ENCODE results near the gene CHADL. TPM values are rescaled to one million over a fixed set of nuclear protein-coding genes. Genes with fewer than 3 reads are reported as not detected.

The CHADL gene
- polyA plus RNA-seq, 1 of the 3 experiments (the other 2 are of a cell fraction) = 0.03 TPM

DNA sequence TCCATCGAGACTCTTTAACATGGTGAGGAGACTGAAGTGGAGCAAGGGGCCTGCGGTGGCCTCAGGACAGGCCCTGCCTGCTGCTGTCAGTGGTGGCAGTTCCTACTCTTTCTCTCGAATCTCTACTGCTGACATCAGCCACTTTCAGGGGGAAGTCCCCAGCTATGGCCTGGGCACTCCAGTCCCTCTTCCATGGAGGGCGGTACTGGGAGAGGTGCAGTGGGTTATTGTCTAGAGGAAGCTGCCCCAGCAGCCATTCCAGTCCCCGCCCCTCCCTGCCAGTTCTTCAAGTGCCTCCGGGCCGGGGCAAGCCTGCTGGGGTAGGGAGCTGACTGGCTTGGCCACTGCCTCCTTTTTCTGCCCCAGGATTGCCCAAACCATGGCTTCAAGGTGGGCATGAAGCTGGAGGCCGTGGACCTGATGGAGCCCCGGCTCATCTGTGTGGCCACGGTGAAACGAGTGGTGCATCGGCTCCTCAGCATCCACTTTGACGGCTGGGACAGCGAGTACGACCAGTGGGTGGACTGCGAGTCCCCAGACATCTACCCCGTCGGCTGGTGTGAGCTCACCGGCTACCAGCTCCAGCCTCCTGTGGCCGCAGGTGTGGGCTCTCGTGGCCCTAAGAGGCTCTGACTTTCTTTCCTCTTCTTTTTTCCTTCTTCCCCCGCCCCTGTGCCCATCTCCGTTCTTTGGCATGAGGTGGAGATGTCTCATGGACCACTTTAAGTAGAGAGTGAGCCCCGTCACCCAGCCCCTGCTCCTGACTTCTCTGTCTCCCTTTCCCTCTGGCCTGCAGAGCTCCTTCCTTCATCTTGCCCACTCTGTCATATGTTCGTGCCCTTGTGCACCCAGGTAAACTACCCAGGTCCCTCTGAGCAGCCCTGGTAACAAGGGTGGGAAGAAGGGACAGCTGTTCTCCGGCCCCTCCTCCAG is 13.7 kb downstream of the CHADL start (continued):
- TF ChIP-seq IRF3 (IDR thresholded peaks at IDR 0.05; ENCODE audit: low read depth, low read length) = no peak

DNA sequence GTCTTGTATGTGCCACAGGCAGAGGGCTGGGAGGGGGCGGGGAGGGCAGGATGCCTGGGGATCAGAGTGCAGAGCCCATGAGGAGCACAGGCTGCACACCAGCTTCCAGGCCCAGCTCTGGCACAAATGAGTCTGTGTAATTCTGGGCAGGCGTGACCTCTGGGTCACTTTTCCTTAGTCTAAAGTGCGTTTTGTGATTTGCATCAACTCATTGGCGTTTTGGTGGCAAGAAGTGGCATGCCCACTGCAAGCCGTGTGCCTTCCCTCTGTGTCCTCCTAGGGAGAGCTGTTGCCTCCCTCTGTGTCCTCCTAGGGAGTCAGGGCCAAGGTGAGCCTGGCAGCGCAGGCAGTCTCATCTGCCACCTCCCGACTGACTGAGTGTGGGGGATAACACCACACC is 17.2 kb downstream of the CHADL start:
- H3K36me3 ChIP-seq (replicated peaks in 1 of 2; ENCODE audit: control insufficient read depth in 1 of 2, insufficient read depth in 2 of 2, low read length in 1 of 2) = peaks cover 0 to 2% of the 10 kb centered on the region in 2 experiments
- WGBS (ENCODE audit: low lambda C conversion rate) = 83% methylated on average over 2 of the region's 7 CpGs
- CTCF ChIA-PET = no interaction called here
- no peaks in the 10 kb centered on the region for H3F3A ChIP-seq (replicated peaks; ENCODE audit: insufficient read depth)
- no peak overlapping the region for H3K27ac ChIP-seq (ENCODE audit: low read depth in 2 of 2, low read length in 1 of 2)
- H3K9me2 ChIP-seq = no peaks in the 10 kb centered on the region
- no peak for DNase-seq
- no peak for TF ChIP-seq ELF1 (IDR thresholded peaks at IDR 0.05)
- TF ChIP-seq FOSL2 (IDR thresholded peaks at IDR 0.05; ENCODE audit: borderline replicate concordance, low read depth) = no peak
- no peak for TF ChIP-seq RFX5 (IDR thresholded peaks at IDR 0.05; ENCODE audit: low read length)
- no peak for TF ChIP-seq USF2 (IDR thresholded peaks at IDR 0.05; ENCODE audit: borderline replicate concordance, low read depth, low read length)
- no peaks in the 10 kb centered on the region for H3K79me2 ChIP-seq (ENCODE audit: insufficient read depth)
- H2AFZ ChIP-seq (ENCODE audit: low read depth) = no peak overlapping the region
- no peaks in the 10 kb centered on the region for H3K9me3 ChIP-seq
- no peak overlapping the region for H3K9ac ChIP-seq
- H3K4me2 ChIP-seq = no peak overlapping the region
- POLR2A ChIA-PET = interaction anchor here (0.5 kb wide), 1 partner anchor 20 kb away, joined by 5 read pairs; no protein-coding TSS in a partner anchor
- H3K4me3 ChIP-seq (ENCODE audit: low read depth in 2 of 2, low read length in 1 of 2) = no peak overlapping the region
- no peaks in the 10 kb centered on the region for H4K20me1 ChIP-seq (ENCODE audit: insufficient read depth)
- H3K4me1 ChIP-seq (ENCODE audit: control insufficient read depth in 1 of 2, insufficient read depth in 2 of 2, low read depth in 1 of 2, low read length in 1 of 2) = no peaks in the 10 kb centered on the region
- no peaks in the 10 kb centered on the region for H3K27me3 ChIP-seq (ENCODE audit: insufficient read depth)

GRCh38 chr22:41222846-41223507 is 17.8 kb downstream of the CHADL start:
- H3K9ac ChIP-seq = no peak overlapping the region
- no peak overlapping the region for H3K4me3 ChIP-seq (ENCODE audit: low read depth in 2 of 2, low read length in 1 of 2)
- H2AFZ ChIP-seq (ENCODE audit: low read depth) = no peak overlapping the region
- H4K20me1 ChIP-seq (ENCODE audit: insufficient read depth) = no peaks in the 10 kb centered on the region
- no peaks in the 10 kb centered on the region for H3K27me3 ChIP-seq (ENCODE audit: insufficient read depth)
- no peaks in the 10 kb centered on the region for H3K79me2 ChIP-seq (ENCODE audit: insufficient read depth)
- H3K9me3 ChIP-seq = no peaks in the 10 kb centered on the region
- H3F3A ChIP-seq (replicated peaks; ENCODE audit: insufficient read depth) = no peaks in the 10 kb centered on the region
- H3K36me3 ChIP-seq (replicated peaks in 1 of 2; ENCODE audit: control insufficient read depth in 1 of 2, insufficient read depth in 2 of 2, low read length in 1 of 2) = peaks cover 0 to 2% of the 10 kb centered on the region in 2 experiments
- POLR2A ChIA-PET = interaction anchor here (0.5 kb wide), 1 partner anchor 21 kb away, joined by 5 read pairs; no protein-coding TSS in a partner anchor
- WGBS (ENCODE audit: low lambda C conversion rate) = 88% methylated on average over 7 of the region's 9 CpGs
- no peak overlapping the region for H3K4me2 ChIP-seq
- no peak for DNase-seq
- no peaks in the 10 kb centered on the region for H3K4me1 ChIP-seq (ENCODE audit: control insufficient read depth in 1 of 2, insufficient read depth in 2 of 2, low read depth in 1 of 2, low read length in 1 of 2)
- no peaks in the 10 kb centered on the region for H3K9me2 ChIP-seq
- no peak overlapping the region for H3K27ac ChIP-seq (ENCODE audit: low read depth in 2 of 2, low read length in 1 of 2)
- CTCF ChIA-PET = no interaction called here
- TF ChIP-seq RFX5 (IDR thresholded peaks at IDR 0.05; ENCODE audit: low read length) (no peak), SIN3A (IDR thresholded peaks at IDR 0.05; ENCODE audit: borderline replicate concordance, low read depth, low read length) (no peak), RCOR1 (IDR thresholded peaks at IDR 0.05; ENCODE audit: low read length) (no peak), TAF1 (IDR thresholded peaks at IDR 0.05; ENCODE audit: borderline replicate concordance, low read depth, low read length) (no peak), CHD2 (IDR thresholded peaks at IDR 0.05; ENCODE audit: low read length, partially characterized antibody) (no peak), GATA2 (CRISPR knock-in tag; IDR thresholded peaks at IDR 0.05) (no peak), NFIC (IDR thresholded peaks at IDR 0.05; ENCODE audit: borderline replicate concordance) (no peak), FOXJ3 (CRISPR knock-in tag; IDR thresholded peaks at IDR 0.05) (no peak), YY1 (IDR thresholded peaks at IDR 0.05; ENCODE audit: low read depth) (no peak), TCF12 (IDR thresholded peaks at IDR 0.05) (no peak)
- TF ChIP-seq, protein P1, sequence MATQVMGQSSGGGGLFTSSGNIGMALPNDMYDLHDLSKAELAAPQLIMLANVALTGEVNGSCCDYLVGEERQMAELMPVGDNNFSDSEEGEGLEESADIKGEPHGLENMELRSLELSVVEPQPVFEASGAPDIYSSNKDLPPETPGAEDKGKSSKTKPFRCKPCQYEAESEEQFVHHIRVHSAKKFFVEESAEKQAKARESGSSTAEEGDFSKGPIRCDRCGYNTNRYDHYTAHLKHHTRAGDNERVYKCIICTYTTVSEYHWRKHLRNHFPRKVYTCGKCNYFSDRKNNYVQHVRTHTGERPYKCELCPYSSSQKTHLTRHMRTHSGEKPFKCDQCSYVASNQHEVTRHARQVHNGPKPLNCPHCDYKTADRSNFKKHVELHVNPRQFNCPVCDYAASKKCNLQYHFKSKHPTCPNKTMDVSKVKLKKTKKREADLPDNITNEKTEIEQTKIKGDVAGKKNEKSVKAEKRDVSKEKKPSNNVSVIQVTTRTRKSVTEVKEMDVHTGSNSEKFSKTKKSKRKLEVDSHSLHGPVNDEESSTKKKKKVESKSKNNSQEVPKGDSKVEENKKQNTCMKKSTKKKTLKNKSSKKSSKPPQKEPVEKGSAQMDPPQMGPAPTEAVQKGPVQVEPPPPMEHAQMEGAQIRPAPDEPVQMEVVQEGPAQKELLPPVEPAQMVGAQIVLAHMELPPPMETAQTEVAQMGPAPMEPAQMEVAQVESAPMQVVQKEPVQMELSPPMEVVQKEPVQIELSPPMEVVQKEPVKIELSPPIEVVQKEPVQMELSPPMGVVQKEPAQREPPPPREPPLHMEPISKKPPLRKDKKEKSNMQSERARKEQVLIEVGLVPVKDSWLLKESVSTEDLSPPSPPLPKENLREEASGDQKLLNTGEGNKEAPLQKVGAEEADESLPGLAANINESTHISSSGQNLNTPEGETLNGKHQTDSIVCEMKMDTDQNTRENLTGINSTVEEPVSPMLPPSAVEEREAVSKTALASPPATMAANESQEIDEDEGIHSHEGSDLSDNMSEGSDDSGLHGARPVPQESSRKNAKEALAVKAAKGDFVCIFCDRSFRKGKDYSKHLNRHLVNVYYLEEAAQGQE (IDR thresholded peaks at IDR 0.05; ENCODE audit: low read depth, low read length) = no peak
- TF ChIP-seq, protein P2, sequence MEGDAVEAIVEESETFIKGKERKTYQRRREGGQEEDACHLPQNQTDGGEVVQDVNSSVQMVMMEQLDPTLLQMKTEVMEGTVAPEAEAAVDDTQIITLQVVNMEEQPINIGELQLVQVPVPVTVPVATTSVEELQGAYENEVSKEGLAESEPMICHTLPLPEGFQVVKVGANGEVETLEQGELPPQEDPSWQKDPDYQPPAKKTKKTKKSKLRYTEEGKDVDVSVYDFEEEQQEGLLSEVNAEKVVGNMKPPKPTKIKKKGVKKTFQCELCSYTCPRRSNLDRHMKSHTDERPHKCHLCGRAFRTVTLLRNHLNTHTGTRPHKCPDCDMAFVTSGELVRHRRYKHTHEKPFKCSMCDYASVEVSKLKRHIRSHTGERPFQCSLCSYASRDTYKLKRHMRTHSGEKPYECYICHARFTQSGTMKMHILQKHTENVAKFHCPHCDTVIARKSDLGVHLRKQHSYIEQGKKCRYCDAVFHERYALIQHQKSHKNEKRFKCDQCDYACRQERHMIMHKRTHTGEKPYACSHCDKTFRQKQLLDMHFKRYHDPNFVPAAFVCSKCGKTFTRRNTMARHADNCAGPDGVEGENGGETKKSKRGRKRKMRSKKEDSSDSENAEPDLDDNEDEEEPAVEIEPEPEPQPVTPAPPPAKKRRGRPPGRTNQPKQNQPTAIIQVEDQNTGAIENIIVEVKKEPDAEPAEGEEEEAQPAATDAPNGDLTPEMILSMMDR (IDR thresholded peaks at IDR 0.05) = no peak

Data from SK-N-SH (cell line).